Measurements from ENCODE around the gene SIGLEC1. TPM values are rescaled to one million over a fixed set of nuclear protein-coding genes. Genes with fewer than 3 reads are reported as not detected.

Gene SIGLEC1
- total RNA-seq, 1 donor from 2014 or later: not detected

DNA sequence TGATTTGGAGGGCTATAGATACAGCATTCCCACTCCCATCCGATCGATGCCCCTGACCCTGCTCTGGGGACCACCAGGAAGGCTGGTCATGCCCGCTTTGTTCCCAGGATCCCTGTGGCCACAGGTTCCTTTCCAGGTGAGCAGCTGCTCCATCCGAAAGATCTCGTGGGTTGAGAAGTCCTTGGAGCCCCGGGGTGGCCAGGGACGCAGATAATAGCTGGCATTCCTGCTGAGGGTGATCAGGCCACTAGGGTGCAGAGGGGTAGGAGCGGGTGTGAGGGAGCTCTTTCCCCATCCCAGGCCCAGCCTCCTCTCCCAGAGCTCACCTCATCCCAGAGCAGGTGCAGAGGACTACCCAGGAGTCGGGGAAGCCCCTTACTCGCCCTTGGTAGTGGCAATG, 38.0 kb downstream of the SIGLEC1 start:
- no peaks in the 10 kb centered on the region for H3K36me3 Mint-ChIP-seq
- H3K27me3 Mint-ChIP-seq: peaks cover 53% of the 10 kb centered on the region
- H3K27ac Mint-ChIP-seq: no peak overlapping the region
- no peak overlapping the region for H3K4me3 Mint-ChIP-seq
- TF ChIP-seq, protein P1, sequence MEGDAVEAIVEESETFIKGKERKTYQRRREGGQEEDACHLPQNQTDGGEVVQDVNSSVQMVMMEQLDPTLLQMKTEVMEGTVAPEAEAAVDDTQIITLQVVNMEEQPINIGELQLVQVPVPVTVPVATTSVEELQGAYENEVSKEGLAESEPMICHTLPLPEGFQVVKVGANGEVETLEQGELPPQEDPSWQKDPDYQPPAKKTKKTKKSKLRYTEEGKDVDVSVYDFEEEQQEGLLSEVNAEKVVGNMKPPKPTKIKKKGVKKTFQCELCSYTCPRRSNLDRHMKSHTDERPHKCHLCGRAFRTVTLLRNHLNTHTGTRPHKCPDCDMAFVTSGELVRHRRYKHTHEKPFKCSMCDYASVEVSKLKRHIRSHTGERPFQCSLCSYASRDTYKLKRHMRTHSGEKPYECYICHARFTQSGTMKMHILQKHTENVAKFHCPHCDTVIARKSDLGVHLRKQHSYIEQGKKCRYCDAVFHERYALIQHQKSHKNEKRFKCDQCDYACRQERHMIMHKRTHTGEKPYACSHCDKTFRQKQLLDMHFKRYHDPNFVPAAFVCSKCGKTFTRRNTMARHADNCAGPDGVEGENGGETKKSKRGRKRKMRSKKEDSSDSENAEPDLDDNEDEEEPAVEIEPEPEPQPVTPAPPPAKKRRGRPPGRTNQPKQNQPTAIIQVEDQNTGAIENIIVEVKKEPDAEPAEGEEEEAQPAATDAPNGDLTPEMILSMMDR (conservative IDR thresholded peaks at IDR 0.05): no peak
- peaks cover 8% of the 10 kb centered on the region for H3K4me1 Mint-ChIP-seq (ENCODE audit: unreplicated experiment)
- no peak for DNase-seq (ENCODE audit: extremely low spot score, unreplicated experiment)
- no peaks in the 10 kb centered on the region for H3K9me3 Mint-ChIP-seq

DNA sequence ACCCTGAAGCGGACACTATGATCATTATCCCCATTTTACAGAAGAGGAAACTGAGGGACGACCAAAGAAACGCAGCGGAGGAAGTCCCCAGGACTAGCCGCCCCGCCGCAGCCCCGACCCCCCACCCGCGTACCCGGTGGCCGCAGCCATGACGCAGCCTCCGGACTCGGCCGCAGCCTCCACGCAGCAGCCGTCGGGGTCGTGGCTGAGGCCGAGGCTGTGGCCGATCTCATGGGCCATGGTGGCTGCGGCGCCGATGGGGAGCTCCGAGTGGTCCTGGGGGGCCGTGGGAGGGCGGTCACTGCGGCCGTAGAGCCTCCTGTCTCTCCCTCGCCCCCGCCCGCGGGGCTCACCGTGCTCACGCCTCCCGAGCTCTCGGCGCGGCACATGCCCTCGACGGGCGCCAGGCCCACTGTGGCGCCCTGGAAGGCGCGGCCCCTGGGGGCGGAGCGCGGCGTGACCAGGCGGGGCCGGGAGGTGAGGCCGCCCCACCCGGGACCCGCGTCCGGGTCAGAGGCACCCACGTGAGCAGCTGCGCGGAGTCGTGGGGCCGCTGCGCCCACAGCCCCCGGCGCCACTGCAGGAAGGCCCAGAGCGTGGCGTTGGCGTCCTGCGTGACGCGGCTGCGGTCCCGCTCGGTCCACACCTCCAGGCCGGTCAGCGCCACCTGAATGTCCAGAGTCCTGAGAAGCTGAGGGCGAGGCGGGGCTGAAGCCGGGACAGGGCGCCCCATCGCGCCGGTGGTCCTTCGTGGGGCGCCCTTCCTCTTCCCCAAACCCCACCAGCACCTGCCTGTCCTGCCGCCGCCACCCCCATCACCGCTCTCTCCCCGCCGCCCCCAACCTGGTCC, 39.0 kb downstream of the SIGLEC1 start:
- H3K4me3 Mint-ChIP-seq: no peak overlapping the region
- DNase-seq (ENCODE audit: extremely low spot score, unreplicated experiment): no peak
- peaks cover 48% of the 10 kb centered on the region for H3K27me3 Mint-ChIP-seq
- no peaks in the 10 kb centered on the region for H3K9me3 Mint-ChIP-seq
- no peaks in the 10 kb centered on the region for H3K4me1 Mint-ChIP-seq (ENCODE audit: unreplicated experiment)
- TF ChIP-seq, protein P1 (conservative IDR thresholded peaks at IDR 0.05): no peak
- H3K36me3 Mint-ChIP-seq: no peaks in the 10 kb centered on the region
- no peak overlapping the region for H3K27ac Mint-ChIP-seq

DNA sequence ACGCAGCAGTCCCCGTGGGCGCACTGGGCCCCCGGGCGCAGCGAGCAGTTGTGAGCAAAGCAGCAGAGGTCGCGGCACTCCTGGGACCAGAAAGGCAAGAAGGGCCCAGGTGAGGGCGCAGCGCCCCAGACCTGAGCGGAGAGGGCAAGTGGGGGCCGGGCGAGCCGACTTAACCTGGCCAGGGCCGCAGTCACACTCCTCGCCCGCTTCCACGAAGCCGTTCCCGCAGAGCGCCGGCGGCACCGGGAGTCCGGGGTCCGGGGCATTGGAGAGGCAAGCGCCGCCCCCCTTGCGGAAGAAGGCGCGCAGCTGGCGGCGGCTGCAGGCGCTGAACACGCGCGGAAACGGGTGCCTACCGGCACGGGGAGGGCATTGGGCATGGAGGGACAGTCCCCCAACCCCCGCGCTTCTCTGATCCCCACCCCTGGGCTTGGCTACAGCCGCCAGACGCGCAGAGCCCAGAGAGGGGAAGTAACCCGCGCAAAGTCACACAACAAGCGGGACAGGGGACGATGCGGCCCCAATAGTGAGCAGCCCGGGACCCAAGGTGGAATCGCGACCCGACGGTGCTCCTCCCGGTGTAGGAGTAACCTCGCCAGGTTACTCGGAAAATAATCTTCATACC, 39.7 kb downstream of the SIGLEC1 start:
- Mint-ChIP-seq H3K27ac (no peak overlapping the region), H3K9me3 (no peaks in the 10 kb centered on the region), H3K36me3 (no peaks in the 10 kb centered on the region), H3K27me3 (peaks cover 48% of the 10 kb centered on the region), H3K4me3 (no peak overlapping the region), H3K4me1 (ENCODE audit: unreplicated experiment) (no peaks in the 10 kb centered on the region)
- TF ChIP-seq, protein P1 (conservative IDR thresholded peaks at IDR 0.05): no peak
- no peak for DNase-seq (ENCODE audit: extremely low spot score, unreplicated experiment)

DNA sequence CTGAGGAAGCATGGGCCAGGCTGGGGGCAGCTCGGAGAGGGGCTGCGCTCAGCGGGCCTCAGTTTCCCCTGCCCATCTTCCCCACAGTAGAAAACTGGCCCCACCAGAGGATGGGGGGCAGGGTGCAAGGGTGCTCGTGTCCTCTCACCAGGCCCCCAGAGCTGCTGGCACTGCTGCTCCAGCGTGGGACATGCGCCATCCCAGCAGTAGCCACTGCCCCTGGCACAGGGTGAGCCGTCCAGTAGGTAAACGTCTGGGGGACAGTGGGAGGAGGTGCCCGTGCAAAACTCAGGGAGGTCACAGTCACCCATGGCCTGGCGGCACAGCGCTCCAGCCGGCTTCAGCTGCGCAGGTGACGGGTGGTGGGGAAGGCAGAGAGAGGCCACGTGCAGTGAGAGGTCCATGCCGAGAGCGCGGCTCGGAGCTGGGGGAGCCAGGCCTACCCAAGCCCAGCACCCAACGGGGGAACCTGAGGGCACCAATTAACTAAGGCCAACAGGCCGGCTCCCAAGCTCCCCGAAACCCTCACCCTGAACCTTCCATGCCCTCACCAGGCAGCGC, 40.3 kb downstream of the SIGLEC1 start:
- Mint-ChIP-seq H3K36me3 (no peaks in the 10 kb centered on the region), H3K9me3 (no peaks in the 10 kb centered on the region)

DNA sequence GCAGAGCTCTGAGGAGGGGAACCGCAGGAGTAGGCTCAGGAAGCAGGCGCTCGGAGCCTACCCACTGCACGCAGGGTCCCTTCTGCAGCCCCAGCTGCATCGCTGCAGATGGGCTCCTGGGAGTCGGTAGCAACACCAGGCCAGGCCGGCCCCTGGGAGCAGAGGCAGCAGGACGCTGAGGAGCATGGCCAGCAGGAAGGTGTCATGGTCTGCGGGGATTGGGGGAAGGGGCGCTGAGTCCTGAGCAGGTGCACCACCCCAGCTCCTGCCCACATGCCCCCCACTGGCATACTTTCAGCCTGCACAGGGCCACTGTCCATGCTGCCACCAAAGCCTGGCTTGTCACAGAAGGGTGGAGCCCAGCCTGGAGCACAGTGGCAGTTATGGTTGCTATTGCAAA, 41.5 kb downstream of the SIGLEC1 start:
- Mint-ChIP-seq H3K4me3 (no peak overlapping the region), H3K4me1 (ENCODE audit: unreplicated experiment) (peaks cover 5% of the 10 kb centered on the region), H3K9me3 (no peaks in the 10 kb centered on the region), H3K27ac (no peak overlapping the region), H3K36me3 (no peaks in the 10 kb centered on the region), H3K27me3 (peaks cover 41% of the 10 kb centered on the region)
- no peak for DNase-seq (ENCODE audit: extremely low spot score, unreplicated experiment)
- TF ChIP-seq, protein P1 (conservative IDR thresholded peaks at IDR 0.05): no peak

More for the DNA sequence above, 40.3 kb downstream of the SIGLEC1 start:
- DNase-seq (ENCODE audit: extremely low spot score, unreplicated experiment): no peak
- Mint-ChIP-seq H3K4me3 (no peak overlapping the region), H3K4me1 (ENCODE audit: unreplicated experiment) (no peaks in the 10 kb centered on the region), H3K27ac (no peak overlapping the region), H3K27me3 (peaks cover 47% of the 10 kb centered on the region)
- TF ChIP-seq, protein P1 (conservative IDR thresholded peaks at IDR 0.05): no peak

All from type B pancreatic cell (in vitro differentiated cells).